IMR-90 (cell line): ENCODE results near the gene WRAP73. TPM values are rescaled to one million over a fixed set of nuclear protein-coding genes. Genes with fewer than 3 reads are reported as not detected.

Experiments used
- ATAC-seq: fragments of 200-7000 bp; cut with Tn5 transposase; 2 replicates; pipeline ENCODE4 v1.9.1; 2020; ENCODE audit warnings: low read depth, mild to moderate bottlenecking, moderate library complexity
- BruUV-seq: library from RNA; stranded (reverse); fragments of 400-500 nt; replicated peaks from 2 replicates; lab custom pipeline; 2021; lab: Mats Ljungman, UMichigan
- CTCF ChIA-PET: fragments of 300-600 bp; formaldehyde crosslinking; extraction: SDS; loops from one replicate; lab custom pipeline; 2021; ENCODE audit warnings: antibody characterized with exemption; lab: Yijun Ruan, JAX
- POLR2A ChIA-PET: fragments of 300-600 bp; sonication (Branson Sonifier 250); formaldehyde crosslinking; loops from one replicate; lab custom pipeline; 2022; ENCODE audit warnings: antibody characterized with exemption; ENCODE audit not compliant: unreplicated experiment; lab: Charles Lee
- DNase-seq: peaks from one replicate; pipeline ENCODE4 v3.0.0; 2013
- H2AFZ ChIP-seq: replicated peaks from 2 replicates; pipeline ENCODE3; 2013; ENCODE audit warnings: low read length, mild to moderate bottlenecking; ENCODE audit not compliant: poor library complexity
- H2AK5ac ChIP-seq: 2 replicates; pipeline ENCODE4 v1.6.1; 2013; ENCODE audit warnings: low read depth, low read length, inconsistent platforms
- H2AK9ac ChIP-seq: replicated peaks from 2 replicates; pipeline ENCODE3; 2013; ENCODE audit warnings: mild to moderate bottlenecking, low read depth, low read length, moderate library complexity; ENCODE audit not compliant: poor library complexity
- H2BK120ac ChIP-seq: 2 replicates; pipeline ENCODE4 v1.6.1; 2013; ENCODE audit warnings: low read depth, low read length, inconsistent platforms
- H2BK15ac ChIP-seq: 3 replicates; pipeline ENCODE4 v1.6.1; 2013; ENCODE audit warnings: low read depth, low read length, inconsistent platforms
- H2BK20ac ChIP-seq: 2 replicates; pipeline ENCODE4 v1.6.1; 2013; ENCODE audit warnings: low read depth, mild to moderate bottlenecking, inconsistent platforms, low read length, moderate library complexity
- H2BK5ac ChIP-seq: 2 replicates; pipeline ENCODE4 v1.6.1; 2013; ENCODE audit warnings: mild to moderate bottlenecking, low read depth, low read length, inconsistent platforms; ENCODE audit not compliant: poor library complexity, severe bottlenecking
- H3K14ac ChIP-seq: replicated peaks from 2 replicates; pipeline ENCODE4 v1.6.1; 2013; ENCODE audit warnings: low read depth, low read length, inconsistent platforms
- H3K18ac ChIP-seq: 2 replicates; pipeline ENCODE4 v1.6.1; 2013; ENCODE audit warnings: low read depth, low read length, control low read depth
- H3K23ac ChIP-seq: 2 replicates; pipeline ENCODE4 v1.6.1; 2013; ENCODE audit warnings: low read depth, low read length, inconsistent platforms
- H3K27ac ChIP-seq: 2 replicates; pipeline ENCODE4 v1.5.1; 2013; ENCODE audit warnings: mild to moderate bottlenecking, control low read depth, low read length; ENCODE audit not compliant: insufficient read depth
- H3K27me3 ChIP-seq: 2 replicates; pipeline ENCODE4 v1.6.1; 2013; ENCODE audit warnings: low read length; ENCODE audit not compliant: control insufficient read depth, insufficient read depth
- H3K36me3 ChIP-seq: 2 replicates; pipeline ENCODE4 v1.6.1; 2013; ENCODE audit warnings: low read length, mixed read lengths; ENCODE audit not compliant: control insufficient read depth, insufficient read depth
- H3K4ac ChIP-seq: 2 replicates; pipeline ENCODE4 v1.6.1; 2013; ENCODE audit warnings: low read depth, low read length, inconsistent platforms
- H3K4me1 ChIP-seq: 2 replicates; pipeline ENCODE4 v1.6.1; 2013; ENCODE audit warnings: low read length, mixed read lengths; ENCODE audit not compliant: control insufficient read depth, insufficient read depth
- H3K4me2 ChIP-seq: 2 replicates; pipeline ENCODE4 v1.6.1; 2013; ENCODE audit warnings: low read depth, mild to moderate bottlenecking, control low read depth, low read length, moderate library complexity
- H3K4me3 ChIP-seq: 2 replicates; pipeline ENCODE4 v1.5.1; 2013; ENCODE audit warnings: low read depth, mild to moderate bottlenecking, control low read depth, low read length, moderate library complexity; ENCODE audit not compliant: insufficient read depth
- H3K56ac ChIP-seq: 2 replicates; pipeline ENCODE4 v1.6.1; 2013; ENCODE audit warnings: low read length, inconsistent platforms; ENCODE audit not compliant: insufficient read depth; ENCODE audit errors: extremely low read depth
- H3K79me1 ChIP-seq, 2 experiments: 2 replicates each; pipeline ENCODE4 v1.6.1; 2013; ENCODE audit warnings: low read length in 2 of 2, inconsistent platforms in 1 of 2, low read depth in 1 of 2
- H3K9ac ChIP-seq: 2 replicates; pipeline ENCODE4 v1.6.1; 2013; ENCODE audit warnings: low read depth, low read length, control low read depth
- H3K9me1 ChIP-seq: 2 replicates; pipeline ENCODE4 v1.6.1; 2013; ENCODE audit warnings: low read length, inconsistent platforms; ENCODE audit not compliant: insufficient read depth
- H3K9me3 ChIP-seq: 2 replicates; pipeline ENCODE4 v1.6.1; 2013; ENCODE audit warnings: low read length; ENCODE audit not compliant: control insufficient read depth, insufficient read depth
- H4K20me1 ChIP-seq: 2 replicates; pipeline ENCODE4 v1.6.1; 2013; ENCODE audit warnings: low read length, inconsistent platforms; ENCODE audit not compliant: insufficient read depth
- H4K5ac ChIP-seq: 2 replicates; pipeline ENCODE4 v1.6.1; 2013; ENCODE audit warnings: mild to moderate bottlenecking, low read depth, low read length, control low read depth
- H4K8ac ChIP-seq, 2 experiments: 2 replicates each; pipeline ENCODE4 v1.6.1; 2013; ENCODE audit warnings: low read depth in 2 of 2, low read length in 2 of 2, control low read depth in 1 of 2, inconsistent platforms in 1 of 2
- H4K91ac ChIP-seq: 2 replicates; pipeline ENCODE4 v1.6.1; 2013; ENCODE audit warnings: low read depth, low read length, inconsistent platforms; ENCODE audit not compliant: insufficient read depth
- BHLHE40 ChIP-seq: fragments of 150-350 bp; IDR thresholded peaks from 2 replicates; pipeline ENCODE4 v1.6.1; 2016; ENCODE audit warnings: mild to moderate bottlenecking, low read depth, low read length
- CHD1 ChIP-seq: IDR thresholded peaks from 2 replicates; pipeline ENCODE4 v1.6.1; 2012; ENCODE audit warnings: low read depth, low read length, improper control_type of control experiment
- FOS ChIP-seq: fragments of 150-350 bp; IDR thresholded peaks from 2 replicates; pipeline ENCODE4 v1.6.1; 2016; ENCODE audit warnings: low read depth, low read length
- MAZ ChIP-seq: IDR thresholded peaks from 2 replicates; pipeline ENCODE4 v1.6.1; 2012; ENCODE audit warnings: low read depth, mild to moderate bottlenecking, low read length, improper control_type of control experiment, moderate library complexity, borderline replicate concordance
- NFE2L2 ChIP-seq: fragments of 150-350 bp; IDR thresholded peaks from 2 replicates; pipeline ENCODE4 v1.6.1; 2016; ENCODE audit warnings: low read depth, mild to moderate bottlenecking, low read length
- RAD21 ChIP-seq: IDR thresholded peaks from 2 replicates; pipeline ENCODE4 v1.6.1; 2012; ENCODE audit warnings: low read length, improper control_type of control experiment
- RFX5 ChIP-seq: IDR thresholded peaks from 2 replicates; pipeline ENCODE4 v1.8.0; 2012; ENCODE audit warnings: low read depth, mild to moderate bottlenecking, low read length, moderate library complexity
- USF2 ChIP-seq: fragments of 150-350 bp; IDR thresholded peaks from 2 replicates; pipeline ENCODE4 v1.6.1; 2017; ENCODE audit warnings: mild to moderate bottlenecking, antibody characterized with exemption, low read length, low read depth
- WGBS, 2 experiments: methylation state at CpG; one replicate each; pipeline versions ENCODE4 v1.1.5 to v1.1.7; 2013; ENCODE audit warnings: missing lambda C conversion rate in 2 of 2; ENCODE audit not compliant: insufficient read length in 1 of 2; ENCODE audit errors: extremely low coverage in 2 of 2; 5-methylcytosine and 5-hydroxymethylcytosine counted together
- dilution Hi-C: fragments of 300-500 bp; cut with HindIII; formaldehyde crosslinking; loops from one replicate; pipeline ENCODE4 v1.14.3; 2018; ENCODE audit warnings: low sequenced_read_pairs; ENCODE audit not compliant: unreplicated experiment
- in situ Hi-C: fragments of 300-500 bp; cut with MboI; formaldehyde crosslinking; loops from 3 replicates; pipeline ENCODE4 v1.14.3; 2019; ENCODE audit warnings: low sequenced_read_pairs, inconsistent platforms, mixed read lengths
- intact Hi-C: fragments of 100-400 bp; cut with micrococcal nuclease; formaldehyde crosslinking; loops from 2 replicates; pipeline ENCODE4 v1.10.0; 2022
- polyA plus RNA-seq, 3 experiments: library from polyadenylated mRNA; depleted of rRNA; stranded (reverse); fragments of >200 nt; gene quantifications; 2 replicates each; pipeline ENCODE4 v1.2.3, GENCODE V29; 2012; ENCODE audit warnings: low replicate concordance in 1 of 3
- total RNA-seq: library from RNA; depleted of rRNA; stranded (reverse); fragments of >200 nt; gene quantifications from 2 replicates; pipeline ENCODE4 v1.2.3, GENCODE V29; 2012

The WRAP73 gene
- total and polyA plus RNA-seq, 2 of the 4 experiments (the other 2 are of a cell fraction), result 10.8 to 23.6 TPM

- Histone ChIP-seq H3K23ac (no peak overlapping the region), H4K91ac (no peak overlapping the region), H4K5ac (no peak overlapping the region), H3K9me1 (no peaks in the 10 kb centered on the region), H3K9ac (no peak overlapping the region), H4K8ac (no peak overlapping the region), H3K36me3 (no peaks in the 10 kb centered on the region), H3K4me3 (no peak overlapping the region), H2AK9ac (no peak overlapping the region), H2BK120ac (no peak overlapping the region), H3K18ac (no peak overlapping the region), H2AFZ (peak overlapping the region; percentile 21), H2BK15ac (no peak overlapping the region), H4K20me1 (no peaks in the 10 kb centered on the region), H3K4ac (no peak overlapping the region), H3K27ac (no peak overlapping the region), H3K14ac (no peak overlapping the region), H3K79me1 (no peaks in the 10 kb centered on the region), H3K4me1 (no peaks in the 10 kb centered on the region), H2BK20ac (no peak overlapping the region), H3K56ac (no peak overlapping the region), H2AK5ac (no peak overlapping the region), H3K27me3 (peaks cover 21% of the 10 kb centered on the region), H2BK5ac (no peak overlapping the region), H3K9me3 (no peaks in the 10 kb centered on the region), H3K4me2 (no peak overlapping the region)
- no CpG with 5 or more reads among the region's 14 CpGs for WGBS, 2 experiments
- DNase-seq (no peak), ATAC-seq (no peak)
- TF ChIP-seq FOS (no peak), USF2 (no peak), RFX5 (no peak), NFE2L2 (no peak), RAD21 (no peak), BHLHE40 (no peak), CHD1 (no peak), MAZ (no peak)
- no TSS peak for BruUV-seq
- ChIA-PET POLR2A (no interaction called here), CTCF (no interaction called here)
- in situ Hi-C loops, result no loop called here
- intact Hi-C loops, result no loop called here
- dilution Hi-C loops, result no loop called here
Measured at GRCh38 chr1:3663999-3664699, 14.2 kb upstream of the WRAP73 start.
